SW 1271 (cell line): ENCODE results near the gene MED8.
"Not testable (repeated sequence)": the region's sequence is repeated elsewhere in the genome, so short reads cannot be mapped to it uniquely, and the experiment has no call there.

Source experiments
- DNase-seq, 2 experiments: peaks; one replicate each; lab custom pipeline; 2025; lab: John Stamatoyannopoulos, UW

MED8 gene

GRCh38 chr1:43421976-43422750, 32.6 kb upstream of the MED8 start:
- DNase-seq, result no peak

DNA sequence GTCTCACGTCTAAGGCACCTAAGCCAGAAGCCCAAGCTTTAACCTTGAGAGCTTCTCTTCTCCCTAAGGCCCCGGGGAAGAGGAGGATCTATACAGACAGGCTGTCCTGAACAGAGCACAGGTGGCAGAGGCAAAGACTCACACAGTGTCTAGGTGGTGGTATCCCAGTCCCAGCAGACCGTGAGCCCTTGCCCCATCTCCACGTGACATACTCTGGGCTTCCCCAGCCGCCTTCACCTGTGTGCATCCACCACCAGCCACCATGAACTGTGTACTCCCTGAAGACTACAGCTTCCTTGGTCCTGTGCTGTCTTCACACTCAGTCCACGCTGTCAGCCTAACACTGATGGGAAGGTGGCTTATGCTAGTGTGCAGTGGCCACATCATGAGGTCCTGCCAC, 31.8 kb upstream of the MED8 start:
- no peak for DNase-seq

DNA sequence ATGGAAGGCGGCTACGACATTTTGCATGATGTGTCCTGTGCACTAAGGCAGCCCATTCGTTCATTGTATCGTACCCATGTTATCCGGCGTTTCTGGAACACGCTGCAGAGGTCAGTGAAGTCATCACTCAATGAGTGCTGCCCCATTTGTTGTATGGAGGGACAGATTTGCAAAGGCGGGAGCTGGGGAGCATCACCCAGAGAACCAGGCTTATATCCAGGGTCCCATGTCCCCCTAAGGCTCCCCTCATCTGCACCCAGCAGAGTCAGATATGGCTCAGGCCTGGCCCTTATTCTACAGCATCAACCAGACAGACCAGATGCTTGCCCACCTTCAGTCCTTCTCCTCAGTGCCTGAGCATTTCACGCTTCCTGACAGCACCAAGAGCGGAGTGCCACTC, 31.3 kb upstream of the MED8 start:
- no peak for DNase-seq

DNA sequence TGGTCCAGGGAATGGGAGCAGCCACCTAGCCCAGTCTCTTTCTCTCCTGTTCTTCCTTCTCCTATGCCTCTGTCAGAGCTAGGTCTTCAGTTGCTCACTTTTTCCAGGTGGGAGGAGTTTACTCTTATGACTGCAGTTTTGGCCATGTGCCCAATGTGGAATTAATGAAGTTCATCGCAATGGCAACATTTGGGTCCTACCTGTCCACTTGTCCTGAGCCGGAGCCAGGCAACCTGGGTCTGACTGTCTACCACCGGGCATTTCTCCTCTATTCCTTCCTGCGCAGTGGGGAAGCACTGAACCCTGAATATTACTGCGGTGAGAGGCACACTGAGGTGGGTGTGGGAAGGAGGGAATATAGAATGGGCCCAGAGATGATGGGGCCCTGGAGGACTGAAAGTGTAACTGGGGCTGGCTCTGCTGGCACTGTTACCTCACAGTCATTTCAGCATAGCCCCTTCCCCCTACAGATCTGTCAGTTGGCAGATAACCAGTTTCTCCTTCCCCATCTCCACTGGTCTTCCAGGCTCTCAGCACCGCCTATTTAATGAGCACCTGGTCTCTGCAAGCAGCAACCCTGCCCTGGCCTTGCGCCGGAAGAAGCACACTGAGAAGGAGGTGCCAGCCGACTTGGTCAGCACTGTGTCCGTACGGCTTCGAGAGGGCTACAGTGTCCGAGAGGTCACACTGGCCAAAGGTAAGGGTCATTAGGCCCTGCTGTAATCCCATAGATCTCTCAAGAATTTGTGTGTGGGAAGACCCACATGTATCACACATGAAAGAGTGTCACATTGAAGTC, 30.2 kb upstream of the MED8 start:
- DNase-seq, result no peak

DNA sequence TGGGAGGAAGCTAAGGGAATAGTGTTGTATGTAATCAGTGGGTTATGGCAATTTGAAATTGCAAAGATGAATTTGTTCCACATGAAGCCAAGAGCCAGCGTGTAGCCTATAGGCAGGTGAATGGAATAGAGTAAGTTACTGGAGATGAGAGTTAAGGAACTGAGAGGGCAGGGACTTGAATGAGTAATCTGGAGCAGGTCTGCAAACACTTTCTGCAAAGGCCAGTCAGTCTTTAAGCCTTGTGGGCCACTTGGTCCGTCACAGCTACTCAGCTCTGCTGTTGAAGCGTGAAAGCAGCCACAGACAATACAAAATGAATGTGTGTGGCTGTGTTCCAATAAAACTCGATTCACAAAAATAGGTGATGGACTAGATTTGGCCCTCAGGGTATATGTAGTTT, 29.3 kb upstream of the MED8 start:
- no peak for DNase-seq

- DNase-seq, result no peak
Observed at GRCh38 chr1:43415901-43416300, 26.3 kb upstream of the MED8 start.

DNA sequence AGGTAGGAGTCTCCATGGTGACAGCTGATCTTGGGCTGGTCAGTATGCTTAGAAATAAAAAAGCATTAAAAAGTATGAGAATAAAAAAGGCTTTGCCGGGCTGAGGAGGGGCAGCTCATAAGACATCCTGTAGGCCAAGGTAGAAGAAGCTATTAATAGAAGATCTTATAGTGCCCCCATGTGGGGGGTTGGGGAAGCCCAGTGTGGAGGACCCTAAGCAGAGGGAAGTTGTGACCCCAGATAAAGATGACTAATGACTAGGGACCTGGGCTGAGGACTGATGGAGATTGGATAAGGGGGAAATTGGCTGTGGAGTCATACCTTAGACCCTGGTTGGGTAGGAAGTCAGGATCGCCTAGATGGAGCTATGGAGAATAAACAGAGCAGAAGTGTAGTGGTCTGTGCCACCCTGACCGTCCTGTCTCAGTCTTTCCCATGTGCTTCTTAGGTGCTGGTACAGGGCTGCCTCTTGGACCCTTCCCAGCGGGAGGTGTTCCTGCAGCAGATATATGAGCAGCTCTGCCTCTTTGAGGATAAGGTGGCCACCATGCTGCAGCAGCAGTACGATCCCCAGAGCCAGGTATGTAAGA, 25.1 kb upstream of the MED8 start:
- peak in 1 of 2 experiments; percentile 37 for DNase-seq

GRCh38 chr1:43413426-43413825, 23.8 kb upstream of the MED8 start:
- DNase-seq, result not testable (repeated sequence)

DNA sequence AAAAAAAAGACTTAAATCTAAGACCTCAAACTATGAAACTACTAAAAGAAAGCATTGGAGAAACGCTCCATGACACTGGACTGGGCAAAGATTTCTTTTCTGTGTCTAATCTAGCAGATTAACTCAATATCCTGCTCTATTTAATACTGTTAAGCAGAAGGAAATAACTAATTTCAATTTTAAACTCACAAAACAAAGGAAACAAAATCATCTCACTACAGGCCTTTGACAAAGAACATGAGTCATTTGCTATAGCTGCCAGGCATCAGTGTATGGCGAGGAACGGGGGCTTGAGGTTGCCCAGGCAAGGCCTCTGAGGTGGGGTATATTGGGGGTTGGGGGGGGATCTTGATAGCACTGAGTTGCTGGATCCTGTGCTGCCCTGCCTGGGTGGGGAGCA, 21.0 kb upstream of the MED8 start:
- no peak for DNase-seq

GRCh38 chr1:43405876-43406234, 16.3 kb upstream of the MED8 start:
- DNase-seq, result no peak

DNA sequence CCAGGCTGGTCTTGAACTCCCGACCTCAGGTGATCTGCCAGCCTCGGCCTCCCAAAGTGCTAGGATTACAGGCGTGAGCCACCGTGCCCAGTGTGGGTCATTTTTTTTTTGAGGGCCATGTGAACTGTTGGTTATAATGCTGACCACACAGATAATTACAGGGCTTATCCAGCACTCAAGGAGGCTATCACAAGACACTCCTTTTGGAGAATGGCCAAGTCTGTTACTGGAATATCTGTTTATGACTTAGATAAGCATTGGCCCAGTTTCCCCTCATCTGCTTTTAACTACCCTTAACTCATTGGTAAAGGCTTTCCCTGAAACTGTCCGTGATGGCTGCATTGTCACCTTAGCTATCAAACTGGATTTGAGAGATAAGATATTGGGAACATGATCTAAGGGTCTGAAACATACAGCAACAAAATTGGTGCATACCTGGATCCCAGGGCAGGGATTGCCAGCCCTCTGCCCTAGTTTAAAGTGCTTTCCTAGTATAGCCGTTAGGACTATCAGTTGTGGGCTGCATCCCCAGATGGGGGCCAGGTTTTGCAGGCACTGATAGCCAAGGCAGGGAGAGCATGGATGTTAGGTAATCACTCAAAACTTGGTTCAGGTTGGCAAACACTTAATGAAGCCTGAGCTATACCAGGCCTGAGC, 15.7 kb upstream of the MED8 start:
- DNase-seq, result no peak

DNA sequence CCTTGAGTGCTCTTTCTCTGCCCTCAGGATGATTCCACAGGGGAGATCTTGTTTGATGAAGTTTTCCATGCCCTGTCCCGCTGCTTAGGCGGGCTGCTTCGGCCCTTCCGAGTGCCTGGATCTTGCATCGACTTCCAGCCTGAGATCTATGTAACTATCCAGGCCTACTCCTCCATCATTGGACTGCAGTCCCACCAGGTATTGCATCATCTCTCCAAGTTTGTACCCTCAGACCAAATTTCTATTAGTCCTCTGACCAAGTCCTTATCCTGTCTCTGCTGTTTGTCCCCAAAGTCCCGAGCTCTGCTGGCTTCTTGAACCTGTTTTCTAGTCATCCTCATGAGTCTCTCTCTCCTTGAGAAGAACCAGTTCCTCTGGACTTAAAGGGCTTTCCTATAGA, 14.8 kb upstream of the MED8 start:
- no peak for DNase-seq

GRCh38 chr1:43402089-43402865, 12.7 kb upstream of the MED8 start:
- DNase-seq, result no peak

GRCh38 chr1:43400441-43400840, 10.8 kb upstream of the MED8 start:
- DNase-seq, result not testable (repeated sequence)

DNA sequence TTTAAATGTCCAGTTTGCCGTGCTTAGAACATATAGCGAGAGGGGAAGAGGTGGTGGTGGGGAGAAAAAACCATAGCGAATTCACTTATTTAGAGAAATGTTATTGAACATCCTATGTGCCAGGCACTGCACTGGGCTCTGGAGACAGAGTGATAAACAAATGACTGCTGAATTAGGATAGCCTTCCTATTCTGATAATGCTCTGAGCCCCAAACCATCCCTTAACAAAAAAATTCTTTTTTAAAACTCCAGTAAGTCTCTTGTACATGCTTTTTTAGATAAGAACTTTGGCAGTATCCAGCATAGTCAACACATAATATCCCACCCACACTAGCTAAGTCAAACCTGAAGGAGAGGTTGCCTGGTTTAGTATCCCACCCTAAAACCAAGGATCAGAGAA, 8.6 kb upstream of the MED8 start:
- no peak for DNase-seq

DNA sequence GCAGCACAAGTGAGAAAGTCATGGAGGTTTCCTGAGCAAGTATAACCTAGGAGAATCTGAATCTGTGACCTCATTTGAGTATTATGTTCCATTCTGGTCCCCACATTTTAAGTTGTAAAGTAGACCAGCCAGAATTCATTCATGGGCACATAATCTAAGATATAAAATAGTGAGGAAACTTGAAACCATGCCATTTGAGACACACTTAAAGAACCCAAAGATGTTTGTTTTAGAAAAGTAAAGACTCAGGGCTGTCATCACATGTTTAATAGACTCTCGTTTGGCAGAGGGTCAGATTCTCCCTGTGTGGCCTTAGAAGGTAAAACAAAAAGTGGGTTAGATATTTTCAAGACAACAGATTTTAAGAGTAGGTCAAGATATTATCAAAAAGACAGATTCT, 6.5 kb upstream of the MED8 start:
- DNase-seq, result no peak

DNA sequence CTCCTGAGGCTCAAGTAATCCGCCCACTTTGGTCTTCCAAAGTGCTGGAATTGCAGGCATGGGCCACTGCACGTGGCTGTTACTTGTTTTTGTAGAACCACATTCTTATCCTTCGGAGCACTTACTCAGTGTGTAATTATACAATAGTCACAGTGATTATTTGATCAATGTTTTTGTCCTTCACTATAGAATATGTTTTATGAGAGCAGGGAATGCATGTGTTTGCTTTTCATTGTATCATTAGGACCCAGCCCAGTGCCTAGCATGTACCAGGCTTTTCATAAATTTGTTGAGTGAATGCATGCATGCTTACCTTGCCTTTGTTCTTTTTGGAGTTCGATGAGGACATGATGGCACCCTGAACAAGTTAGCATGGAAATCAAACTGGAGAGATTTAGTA, 5.9 kb upstream of the MED8 start:
- DNase-seq, result no peak

DNA sequence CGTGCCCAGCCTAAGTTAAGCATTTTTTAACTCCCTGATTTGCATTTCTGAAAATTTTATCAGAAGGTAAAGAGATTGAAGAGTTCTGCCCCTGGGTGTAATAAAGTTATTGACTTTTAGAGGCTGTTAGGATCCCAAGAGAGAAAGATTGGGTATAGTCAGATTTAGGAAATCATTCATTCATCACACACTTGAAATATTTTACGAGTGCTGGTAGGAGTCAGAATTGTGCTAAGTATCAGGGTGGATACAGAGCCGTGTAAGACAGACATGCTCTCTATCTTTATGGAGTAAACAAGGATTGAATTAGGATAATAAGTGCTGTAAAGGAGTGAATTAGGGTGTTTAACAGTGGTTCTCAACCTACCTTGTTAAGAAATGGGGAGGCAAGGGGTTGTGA, 3.1 kb upstream of the MED8 start:
- no peak for DNase-seq

GRCh38 chr1:43388613-43389012, 987 bp downstream of the MED8 start:
- DNase-seq, result no peak

DNA sequence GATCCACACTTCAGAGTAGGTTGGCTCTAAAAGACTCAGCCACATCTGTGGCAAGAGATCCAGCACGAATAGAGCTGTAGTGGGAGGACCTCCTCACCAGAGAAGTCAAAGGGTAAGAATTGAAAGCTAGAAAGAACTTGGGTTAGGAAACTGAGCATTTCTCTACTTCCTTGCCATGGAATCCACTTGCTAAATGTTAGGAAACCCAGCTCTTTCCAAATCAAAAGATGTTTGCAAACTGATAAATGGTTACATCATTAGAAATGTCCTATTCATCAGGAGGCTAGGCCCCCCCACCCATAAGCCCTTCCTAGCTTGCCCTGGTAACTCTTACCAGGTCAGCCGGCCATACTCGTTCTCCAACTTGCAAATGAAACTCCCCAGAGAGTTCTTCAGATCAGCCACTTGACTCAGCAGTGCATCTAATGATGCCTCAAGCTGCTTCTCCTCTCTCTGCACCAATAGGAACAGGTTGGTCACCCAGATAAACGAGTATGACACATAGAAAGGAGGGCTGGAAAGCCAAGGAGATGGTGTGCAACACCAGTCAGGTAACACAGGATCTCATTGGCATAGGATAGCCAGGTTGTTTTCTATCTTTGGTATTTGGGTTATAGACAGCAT, 1.5 kb downstream of the MED8 start:
- DNase-seq, result no peak

GRCh38 chr1:43386676-43387075, 2.9 kb downstream of the MED8 start:
- DNase-seq, result no peak
